Adrenal gland (tissue), 12 donors: ENCODE measurements around the gene MACROD2. TPM values are rescaled to one million over a fixed set of nuclear protein-coding genes. Genes with fewer than 3 reads are reported as not detected.

Source experiments
- DNase-seq, 7 donors: peaks; one replicate each; pipeline ENCODE4 v3.0.0-alpha.2; 2019 to 2020
- H3K27ac ChIP-seq, 5 donors: fragments of 200-600 bp; sonication (generic) in 4 of 5; 1 replicate in 3 of 5; 2 replicates in 2 of 5; pipeline versions ENCODE4 v1.5.1 to v1.8.0; 2016 to 2020; ENCODE audit warnings: mild to moderate bottlenecking in 1 of 5
- H3K27me3 ChIP-seq: fragments of 200-600 bp; 2 replicates; pipeline ENCODE4 v1.8.0; 2021
- H3K36me3 ChIP-seq, 2 donors: fragments of 200-600 bp; replicated peaks in 1 of 2; 1 replicate in 1 of 2; 2 replicates in 1 of 2; pipeline versions ENCODE4 v1.5.1 to v1.8.0; 2018 to 2022
- H3K4me1 ChIP-seq, 2 donors: fragments of 200-600 bp; replicated peaks in 1 of 2; 1 replicate in 1 of 2; 2 replicates in 1 of 2; pipeline versions ENCODE4 v1.5.1 to v1.8.0; 2018 to 2021
- H3K4me3 ChIP-seq, 4 donors: fragments of 200-600 bp; sonication (generic) in 3 of 4; one replicate each; pipeline ENCODE4 v1.5.1; 2016 to 2018
- H3K9me3 ChIP-seq, 3 donors: fragments of 200-600 bp; sonication (generic) in 1 of 3; replicated peaks in 1 of 3; 1 replicate in 2 of 3; 2 replicates in 1 of 3; pipeline versions ENCODE4 v1.5.1 to v1.8.0; 2016 to 2021
- POLR2A ChIP-seq, 2 donors: fragments of 450-650 bp; IDR thresholded peaks; one replicate each; pipeline ENCODE4 v1.6.1; 2017; ENCODE audit warnings: antibody characterized with exemption in 2 of 2, mild to moderate bottlenecking in 2 of 2, moderate library complexity in 1 of 2
- WGBS, 4 donors: extraction: QIAGEN DNeasy Blood & Tissue Kit in 2 of 4; methylation state at CpG; one replicate each; pipeline versions ENCODE4 v1.1.5 to v1.1.7; 2013 to 2017; 5-methylcytosine and 5-hydroxymethylcytosine counted together
- intact Hi-C, 2 donors: fragments of 100-400 bp; cut with DNase I; formaldehyde crosslinking; loops; one replicate each; pipeline versions ENCODE4 v1.14.1 to v1.15.0; 2022 to 2023
- polyA plus RNA-seq, 3 donors: library from polyadenylated mRNA; stranded (reverse); fragments of 200-250 nt in 2 of 3; fragments of 350-450 nt in 1 of 3; fragmentation: Illumina TruSeq in 1 of 3; extraction: RNeasy Lipid Tissue Mini Kit (QIAGEN cat#74804) in 1 of 3; gene quantifications; one replicate each; pipeline ENCODE4 v1.2.3, GENCODE V29; 2013 to 2014
- total RNA-seq, 9 donors: library from RNA; depleted of rRNA in 4 of 9; stranded (reverse); fragments of >200 nt in 4 of 9; fragments of 120-200 nt in 1 of 9; fragmentation: NEBNext Ultra II Directional in 1 of 9; extraction: Animal tissue kit (Norgen Biotek cat#: 25700) in 1 of 9; gene quantifications; one replicate each; pipeline versions ENCODE4 v1.1.0 to v1.2.4, GENCODE V29; 2013 to 2023
- TF ChIP-seq, protein P1 (sequence below), 6 experiments: fragments of 450-650 bp in 4 of 6; fragments of 200-600 bp in 2 of 6; sonication (generic) in 1 of 6; IDR thresholded peaks; 1 replicate in 5 of 6; 2 replicates in 1 of 6; pipeline versions ENCODE4 v1.5.1 to v1.8.0; 2016 to 2021; ENCODE audit warnings: antibody characterized with exemption in 6 of 6, mild to moderate bottlenecking in 2 of 6, moderate library complexity in 1 of 6
- donor health status: healthy with polysubstance abuse.
- donor health status: Bipolar disorder and iron deficiency.
- donor health status: DM: yes; HTN: yes; CAD: no.
- donor health status: DM: no; HTN: no; CAD: no.
- donor health status: DM: no; HTN: no; CAD: no.
- donor health status: DM: yes; HTN: yes; CAD: no.

The MACROD2 gene
- total and polyA plus RNA-seq, 12 donors: 1.1 to 21.2 (median 6.4) TPM

DNA sequence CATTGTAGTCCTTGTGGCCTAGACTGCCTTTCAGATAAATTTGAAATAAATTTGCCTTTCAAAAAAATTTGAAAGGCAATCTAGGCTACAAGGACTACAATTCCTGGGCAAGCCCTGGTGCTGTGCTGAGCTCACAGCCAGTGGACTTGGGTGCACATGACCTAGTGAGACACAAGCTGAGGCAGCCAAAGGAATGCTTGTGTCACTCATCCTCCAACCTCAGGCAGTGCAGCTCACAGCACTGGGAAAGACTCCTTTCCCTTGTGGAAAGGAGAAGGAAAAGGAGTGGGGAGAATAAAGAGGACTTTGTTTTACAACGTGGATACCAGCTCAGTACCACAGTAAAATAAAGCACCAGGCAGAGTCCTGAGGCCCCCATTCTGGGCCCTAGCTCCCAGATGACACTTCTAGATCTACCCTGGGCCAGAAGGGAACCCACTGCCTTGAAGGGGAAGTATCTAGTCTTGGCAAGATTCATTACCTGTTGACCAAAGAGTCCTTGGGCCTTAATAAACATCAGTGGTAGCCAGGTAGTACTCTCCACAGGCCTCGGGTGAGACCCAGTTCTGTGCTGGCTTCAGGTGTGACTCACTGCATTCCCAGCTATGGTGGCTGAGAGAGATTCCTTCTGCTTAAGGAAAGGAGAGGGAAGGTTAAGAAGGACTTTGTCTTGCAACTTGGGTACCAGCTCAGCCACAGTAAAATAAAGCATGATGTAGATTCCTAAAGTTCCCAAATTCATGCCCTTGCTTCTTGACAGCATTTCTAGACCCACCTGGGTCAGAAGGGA lies 1001.8 kb downstream of the MACROD2 start:
- TF ChIP-seq, protein P1, sequence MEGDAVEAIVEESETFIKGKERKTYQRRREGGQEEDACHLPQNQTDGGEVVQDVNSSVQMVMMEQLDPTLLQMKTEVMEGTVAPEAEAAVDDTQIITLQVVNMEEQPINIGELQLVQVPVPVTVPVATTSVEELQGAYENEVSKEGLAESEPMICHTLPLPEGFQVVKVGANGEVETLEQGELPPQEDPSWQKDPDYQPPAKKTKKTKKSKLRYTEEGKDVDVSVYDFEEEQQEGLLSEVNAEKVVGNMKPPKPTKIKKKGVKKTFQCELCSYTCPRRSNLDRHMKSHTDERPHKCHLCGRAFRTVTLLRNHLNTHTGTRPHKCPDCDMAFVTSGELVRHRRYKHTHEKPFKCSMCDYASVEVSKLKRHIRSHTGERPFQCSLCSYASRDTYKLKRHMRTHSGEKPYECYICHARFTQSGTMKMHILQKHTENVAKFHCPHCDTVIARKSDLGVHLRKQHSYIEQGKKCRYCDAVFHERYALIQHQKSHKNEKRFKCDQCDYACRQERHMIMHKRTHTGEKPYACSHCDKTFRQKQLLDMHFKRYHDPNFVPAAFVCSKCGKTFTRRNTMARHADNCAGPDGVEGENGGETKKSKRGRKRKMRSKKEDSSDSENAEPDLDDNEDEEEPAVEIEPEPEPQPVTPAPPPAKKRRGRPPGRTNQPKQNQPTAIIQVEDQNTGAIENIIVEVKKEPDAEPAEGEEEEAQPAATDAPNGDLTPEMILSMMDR (IDR thresholded peaks at IDR 0.05): no peak
- no peak for TF ChIP-seq POLR2A (IDR thresholded peaks at IDR 0.05)

DNA sequence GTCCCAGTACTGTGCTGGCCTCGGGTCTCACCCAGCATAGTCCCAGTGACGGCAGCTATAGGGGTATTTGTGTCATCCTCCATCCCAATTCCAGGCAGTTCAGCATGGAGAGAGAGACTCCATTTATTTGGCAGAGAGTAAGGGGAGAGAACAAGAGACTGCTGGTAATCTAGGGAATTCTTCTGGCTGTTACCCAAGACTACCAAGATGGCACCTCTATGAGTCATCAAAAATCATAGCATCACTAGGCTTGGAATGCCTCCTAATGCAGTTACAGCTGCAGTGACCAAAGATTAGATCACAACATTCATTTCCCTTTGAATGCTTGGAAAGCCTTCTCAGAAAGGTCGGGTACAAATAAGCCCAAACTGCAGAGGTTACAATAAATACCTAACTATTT lies 1002.5 kb downstream of the MACROD2 start:
- H3K27ac ChIP-seq: no peak overlapping the region
- no peaks in the 10 kb centered on the region for H3K9me3 ChIP-seq
- WGBS, 4 donors: 89 to 96% (median 90%) methylated on average over 1 to 3 of the region's 3 CpGs
- H3K4me1 ChIP-seq: no peaks in the 10 kb centered on the region
- intact Hi-C loops: no loop called here
- TF ChIP-seq POLR2A (IDR thresholded peaks at IDR 0.05): no peak
- TF ChIP-seq, protein P1 (IDR thresholded peaks at IDR 0.05): no peak
- H3K27me3 ChIP-seq: no peaks in the 10 kb centered on the region
- no peaks in the 10 kb centered on the region for H3K36me3 ChIP-seq
- H3K4me3 ChIP-seq: no peak overlapping the region
- no peak for DNase-seq

More for the DNA sequence above, 1001.8 kb downstream of the MACROD2 start:
- H3K27ac ChIP-seq: no peak overlapping the region
- no peaks in the 10 kb centered on the region for H3K36me3 ChIP-seq
- no peaks in the 10 kb centered on the region for H3K4me1 ChIP-seq
- no peaks in the 10 kb centered on the region for H3K27me3 ChIP-seq
- no peaks in the 10 kb centered on the region for H3K9me3 ChIP-seq
- intact Hi-C loops: no loop called here
- no peak overlapping the region for H3K4me3 ChIP-seq
- no peak for DNase-seq
- WGBS, 4 donors: 78 to 92% (median 81%) methylated on average over 1 to 2 of the region's 2 CpGs

DNA sequence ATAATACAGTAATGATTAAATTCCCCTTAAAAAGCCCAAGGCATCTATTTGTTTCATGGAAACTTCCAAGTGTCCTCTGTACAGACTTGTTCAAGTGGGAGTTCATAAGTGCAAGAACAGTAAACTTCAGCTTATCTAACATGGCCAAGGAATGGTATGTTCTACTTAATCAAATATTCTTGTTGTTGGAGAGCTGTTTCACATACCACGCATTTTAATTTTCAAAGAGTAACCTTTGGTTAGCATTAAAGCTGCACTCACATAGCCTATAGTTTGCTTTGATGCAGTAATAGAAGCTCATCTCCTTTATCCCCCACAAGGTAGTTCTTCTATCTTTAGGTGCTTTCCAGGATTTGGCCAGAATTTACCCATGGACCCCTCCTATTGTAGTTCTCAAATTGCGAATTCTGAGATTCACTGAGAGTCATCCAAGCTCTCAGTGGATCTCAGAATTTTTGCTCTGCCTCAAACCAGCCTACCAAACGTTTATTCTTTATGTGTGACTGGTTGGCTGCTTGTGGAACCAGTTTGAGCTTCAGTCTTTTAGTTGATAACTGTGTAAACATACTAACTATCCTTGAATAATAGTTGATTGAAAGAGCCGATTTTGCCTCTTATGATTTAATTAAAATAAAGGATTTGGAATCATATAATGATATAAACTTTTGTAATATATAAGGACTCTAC lies 1010.1 kb downstream of the MACROD2 start:
- Histone ChIP-seq H3K4me1 (no peaks in the 10 kb centered on the region), H3K27me3 (no peaks in the 10 kb centered on the region), H3K36me3 (no peaks in the 10 kb centered on the region), H3K9me3 (no peaks in the 10 kb centered on the region), H3K4me3 (no peak overlapping the region), H3K27ac (no peak overlapping the region)
- intact Hi-C loops: no loop called here
- no peak for DNase-seq
- 55 to 72% (median 64%) methylated on average over 4 of the region's 4 CpGs for WGBS, 4 donors
- TF ChIP-seq POLR2A (IDR thresholded peaks at IDR 0.05): no peak
- TF ChIP-seq, protein P1 (IDR thresholded peaks at IDR 0.05): no peak

DNA sequence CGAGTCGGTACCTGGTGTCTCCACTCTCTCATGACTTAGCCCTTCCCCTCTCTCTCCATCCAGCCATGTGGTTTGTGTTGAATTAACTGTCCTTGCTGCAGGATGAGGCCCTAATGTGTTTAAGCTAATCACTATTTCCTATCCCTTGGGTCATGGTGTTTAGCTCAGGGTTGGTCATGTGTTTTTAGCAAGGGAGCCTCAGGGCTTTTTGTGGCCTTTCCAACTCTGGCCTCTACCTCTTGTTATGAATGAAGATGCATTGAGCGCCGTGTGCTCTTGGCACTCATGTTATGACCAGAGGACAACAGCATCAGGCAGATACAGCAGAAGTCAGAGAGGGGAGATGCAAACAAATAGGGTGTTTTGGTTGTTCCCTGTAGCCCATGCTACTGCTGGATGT lies 1016.3 kb downstream of the MACROD2 start:
- no peaks in the 10 kb centered on the region for H3K36me3 ChIP-seq
- TF ChIP-seq, protein P1 (IDR thresholded peaks at IDR 0.05): no peak
- TF ChIP-seq POLR2A (IDR thresholded peaks at IDR 0.05): no peak
- intact Hi-C loops: no loop called here
- no peak overlapping the region for H3K4me3 ChIP-seq
- peak in 1 of 7 donors; percentile 85 for DNase-seq
- H3K27ac ChIP-seq: no peak overlapping the region
- no peaks in the 10 kb centered on the region for H3K27me3 ChIP-seq
- 59 to 91% (median 82%) methylated on average over 4 of the region's 4 CpGs for WGBS, 4 donors
- no peaks in the 10 kb centered on the region for H3K9me3 ChIP-seq
- no peaks in the 10 kb centered on the region for H3K4me1 ChIP-seq
